GM21576 (cell line): ENCODE measurements around the gene ISOC2.

Experiments
- ATAC-seq: cut with Tn5 transposase; IDR thresholded peaks from one replicate; pipeline ENCODE4 v1.9.1; 2021; ENCODE audit warnings: mild to moderate bottlenecking, moderate library complexity; ENCODE audit not compliant: unreplicated experiment

Gene ISOC2

GRCh38 chr19:55479451-55480230 is 18.2 kb upstream of the ISOC2 start:
- ATAC-seq = no peak

GRCh38 chr19:55479045-55479444 is 17.6 kb upstream of the ISOC2 start:
- ATAC-seq = no peak

GRCh38 chr19:55478364-55478763 is 16.9 kb upstream of the ISOC2 start:
- ATAC-seq = no peak

- no peak for ATAC-seq
Observed at GRCh38 chr19:55477905-55478304, 16.5 kb upstream of the ISOC2 start.

GRCh38 chr19:55476100-55476775 is 14.8 kb upstream of the ISOC2 start, which contains the start of gene ZNF628:
Gene ZNF628, plus strand, starts transcription at chr19:55476617. Its CDS starts 3,294 bp downstream, at chr19:55479911.
- ATAC-seq = peak; percentile 85

GRCh38 chr19:55474269-55475265 is 13.1 kb upstream of the ISOC2 start:
- no peak for ATAC-seq

GRCh38 chr19:55473225-55474012 is 12.0 kb upstream of the ISOC2 start:
- no peak for ATAC-seq

- no peak for ATAC-seq
Observed at GRCh38 chr19:55472463-55472862, 11.0 kb upstream of the ISOC2 start.

- no peak for ATAC-seq
Observed at GRCh38 chr19:55471266-55471665, 9.8 kb upstream of the ISOC2 start.

- ATAC-seq = no peak
Observed at GRCh38 chr19:55468054-55468393, 6.6 kb upstream of the ISOC2 start.

- no peak for ATAC-seq
Observed at GRCh38 chr19:55467236-55468053, 6.0 kb upstream of the ISOC2 start.

- ATAC-seq = no peak
Observed at GRCh38 chr19:55466241-55466614, 4.8 kb upstream of the ISOC2 start.

- ATAC-seq = no peak
Observed at GRCh38 chr19:55465460-55466240, 4.2 kb upstream of the ISOC2 start.

- ATAC-seq = no peak
Observed at GRCh38 chr19:55464662-55465054, 3.2 kb upstream of the ISOC2 start, which contains the start of gene C19orf85. Gene C19orf85, minus strand, starts transcription at chr19:55464751. Its CDS starts 197 bp downstream, at chr19:55464554.

GRCh38 chr19:55464039-55464661 is 2.7 kb upstream of the ISOC2 start:
- ATAC-seq = no peak

- ATAC-seq = no peak
Observed at GRCh38 chr19:55463583-55464031, 2.2 kb upstream of the ISOC2 start.

GRCh38 chr19:55462722-55463121 is 1.3 kb upstream of the ISOC2 start:
- no peak for ATAC-seq

GRCh38 chr19:55461974-55462626 is 658 bp upstream of the ISOC2 start:
- no peak for ATAC-seq
